Uterus (tissue), 4 donors: Measurements from ENCODE around the gene CLSTN2. TPM values are rescaled to one million over a fixed set of nuclear protein-coding genes. Genes with fewer than 3 reads are reported as not detected.
A peak's percentile ranks its signal among the peaks of the same experiment; 100 is the strongest.

ENCODE experiments used
- DNase-seq, 2 donors: peaks; one replicate each; pipeline ENCODE4 v3.0.0-alpha.2; 2019 to 2020
- H3K27ac ChIP-seq, 2 donors: fragments of 200-600 bp; sonication (generic); 1 replicate in 1 of 2; 2 replicates in 1 of 2; pipeline ENCODE4 v1.5.1; 2016 to 2018
- H3K27me3 ChIP-seq, 2 donors: fragments of 200-600 bp; sonication (generic); one replicate each; pipeline ENCODE4 v1.5.1; 2018 to 2019; ENCODE audit warnings: control low read depth in 1 of 2
- H3K36me3 ChIP-seq, 2 donors: fragments of 200-600 bp; sonication (generic); one replicate each; pipeline ENCODE4 v1.5.1; 2019; ENCODE audit warnings: control low read depth in 1 of 2
- H3K4me1 ChIP-seq, 2 donors: fragments of 200-600 bp; sonication (generic); one replicate each; pipeline ENCODE4 v1.5.1; 2018 to 2019; ENCODE audit warnings: control low read depth in 1 of 2
- H3K4me3 ChIP-seq, 2 donors: fragments of 200-600 bp; sonication (generic); 1 replicate in 1 of 2; 2 replicates in 1 of 2; pipeline ENCODE4 v1.5.1; 2018 to 2019; ENCODE audit warnings: mild to moderate bottlenecking in 1 of 2
- H3K9me3 ChIP-seq, 2 donors: fragments of 200-600 bp; sonication (generic); one replicate each; pipeline ENCODE4 v1.5.1; 2019; ENCODE audit warnings: control low read depth in 1 of 2
- CTCF ChIP-seq, 4 experiments: fragments of 200-600 bp in 2 of 4; fragments of 450-650 bp in 2 of 4; sonication (generic) in 2 of 4; IDR thresholded peaks; one replicate each; pipeline ENCODE4 v1.5.1; 2016 to 2019; ENCODE audit warnings: antibody characterized with exemption in 4 of 4, mild to moderate bottlenecking in 2 of 4, moderate library complexity in 1 of 4
- POLR2A ChIP-seq, 2 donors: fragments of 450-650 bp; IDR thresholded peaks; one replicate each; pipeline ENCODE4 v1.6.1; 2016; ENCODE audit warnings: antibody characterized with exemption in 2 of 2, mild to moderate bottlenecking in 1 of 2, moderate library complexity in 1 of 2
- intact Hi-C: fragments of 100-400 bp; cut with DNase I; formaldehyde crosslinking; loops from one replicate; pipeline ENCODE4 v1.15.1; 2023; ENCODE audit warnings: low total_unique reads
- total RNA-seq, 4 donors: library from RNA; depleted of rRNA in 3 of 4; stranded (reverse); fragments of >200 nt in 3 of 4; gene quantifications; one replicate each; pipeline versions ENCODE4 v1.1.0 to v1.2.4, GENCODE V29; 2014 to 2023
- donor health status: DM: yes; HTN: yes; CAD: no.

Gene CLSTN2
- total RNA-seq, 4 donors from 2014 or later = 4.7 to 32.2 (median 19.2) TPM

- H3K4me1 ChIP-seq = no peaks in the 10 kb centered on the region
- H3K27ac ChIP-seq = no peak overlapping the region
- TF ChIP-seq CTCF (IDR thresholded peaks at IDR 0.05) (no peak), POLR2A (IDR thresholded peaks at IDR 0.05) (no peak)
- no peaks in the 10 kb centered on the region for H3K27me3 ChIP-seq
- intact Hi-C loops = no loop called here
- no peak overlapping the region for H3K4me3 ChIP-seq
- no peaks in the 10 kb centered on the region for H3K36me3 ChIP-seq
- no peak for DNase-seq
- no peaks in the 10 kb centered on the region for H3K9me3 ChIP-seq
Measured at GRCh38 chr3:140501061-140501769, 566.2 kb downstream of the CLSTN2 start.

- no peak for DNase-seq
- Histone ChIP-seq H3K4me3 (no peak overlapping the region), H3K4me1 (no peaks in the 10 kb centered on the region), H3K27ac (no peak overlapping the region), H3K27me3 (no peaks in the 10 kb centered on the region), H3K36me3 (no peaks in the 10 kb centered on the region), H3K9me3 (no peaks in the 10 kb centered on the region)
- intact Hi-C loops = no loop called here
- TF ChIP-seq CTCF (IDR thresholded peaks at IDR 0.05) (no peak), POLR2A (IDR thresholded peaks at IDR 0.05) (no peak)
Measured at GRCh38 chr3:140501770-140502364, 566.9 kb downstream of the CLSTN2 start.

- H3K4me1 ChIP-seq = no peaks in the 10 kb centered on the region
- intact Hi-C loops = no loop called here
- H3K4me3 ChIP-seq = no peak overlapping the region
- no peak for DNase-seq
- H3K36me3 ChIP-seq = no peaks in the 10 kb centered on the region
- TF ChIP-seq CTCF (IDR thresholded peaks at IDR 0.05) (no peak), POLR2A (IDR thresholded peaks at IDR 0.05) (no peak)
- H3K9me3 ChIP-seq = no peaks in the 10 kb centered on the region
- H3K27me3 ChIP-seq = no peaks in the 10 kb centered on the region
- H3K27ac ChIP-seq = no peak overlapping the region
Measured at GRCh38 chr3:140505213-140505612, 570.2 kb downstream of the CLSTN2 start.

- no peak for DNase-seq
- intact Hi-C loops = no loop called here
- no peaks in the 10 kb centered on the region for H3K4me1 ChIP-seq
- TF ChIP-seq CTCF (IDR thresholded peaks at IDR 0.05) (no peak), POLR2A (IDR thresholded peaks at IDR 0.05) (no peak)
- H3K27me3 ChIP-seq = no peaks in the 10 kb centered on the region
- peak overlapping the region in 1 of 2 donors; percentile 30 for H3K27ac ChIP-seq
- no peaks in the 10 kb centered on the region for H3K36me3 ChIP-seq
- no peak overlapping the region for H3K4me3 ChIP-seq
- no peaks in the 10 kb centered on the region for H3K9me3 ChIP-seq
Measured at GRCh38 chr3:140505876-140506275, 570.9 kb downstream of the CLSTN2 start.

- Histone ChIP-seq H3K9me3 (no peaks in the 10 kb centered on the region), H3K36me3 (no peaks in the 10 kb centered on the region), H3K4me3 (no peak overlapping the region), H3K4me1 (no peaks in the 10 kb centered on the region), H3K27me3 (no peaks in the 10 kb centered on the region), H3K27ac (no peak overlapping the region)
- no peak for DNase-seq
- TF ChIP-seq POLR2A (IDR thresholded peaks at IDR 0.05) (no peak), CTCF (IDR thresholded peaks at IDR 0.05) (no peak)
- intact Hi-C loops = no loop called here
Measured at GRCh38 chr3:140508550-140508949, 573.6 kb downstream of the CLSTN2 start.
